Mammary epithelial cell (primary cell): Measurements from ENCODE around the gene LAMTOR5.

Experiments used
- CTCF ChIP-seq, 2 donors: IDR thresholded peaks in 1 of 2; conservative IDR thresholded peaks in 1 of 2; 2 replicates each; pipeline ENCODE4 v1.5.1; 2011 to 2012; ENCODE audit warnings: inconsistent platforms in 2 of 2, low read length in 2 of 2, mild to moderate bottlenecking in 2 of 2, control low read depth in 1 of 2, low read depth in 1 of 2; ENCODE audit not compliant: insufficient read depth in 1 of 2; ENCODE audit errors: extremely low read depth in 1 of 2
- EZH2 ChIP-seq: IDR thresholded peaks from 2 replicates; pipeline ENCODE4 v1.6.1; 2012; ENCODE audit warnings: low read length, inconsistent platforms, borderline replicate concordance

- TF ChIP-seq CTCF (conservative IDR thresholded peaks at IDR 0.05 in 1 of 2, IDR thresholded peaks at IDR 0.05 in 1 of 2; ENCODE audit: extremely low read depth in 1 of 2, insufficient read depth in 1 of 2, low read depth in 1 of 2, low read length in 2 of 2) = no peak
- TF ChIP-seq EZH2 = no peak
These were observed 25.7 kb upstream of the LAMTOR5 start for GRCh38 chr1:110433213-110433612.
